Activated naive CD4-positive, alpha-beta T cell treated with anti-CD3 and anti-CD28 coated beads, Interleukin-2, amount 10 ng/mL, durations not matched to agents 7 days and 5 days (primary cell): Measurements from ENCODE around the gene MAMLD1.

Experiments
- CTCF ChIA-PET: fragments of 350-600 bp; sonication (Branson Sonifier 250); formaldehyde crosslinking; loops from one replicate; lab custom pipeline; 2021; ENCODE audit warnings: antibody characterized with exemption; lab: Charles Lee
- DNase-seq: peaks from one replicate; pipeline ENCODE4 v3.0.0-alpha.2; 2020
- H3K27ac Mint-ChIP-seq: one replicate; pipeline ENCODE4 v1.8.0; 2021; ENCODE audit warnings: mild to moderate bottlenecking, moderate library complexity, mixed read lengths
- H3K27me3 Mint-ChIP-seq: one replicate; pipeline ENCODE4 v1.8.0; 2021; ENCODE audit warnings: mild to moderate bottlenecking, mixed read lengths
- H3K36me3 Mint-ChIP-seq: one replicate; pipeline ENCODE4 v1.8.0; 2021; ENCODE audit warnings: mixed read lengths
- H3K4me1 Mint-ChIP-seq: one replicate; pipeline ENCODE4 v1.8.0; 2021; ENCODE audit warnings: mixed read lengths
- H3K4me3 Mint-ChIP-seq: one replicate; pipeline ENCODE4 v1.8.0; 2021; ENCODE audit warnings: mild to moderate bottlenecking, moderate library complexity, mixed read lengths
- H3K9me3 Mint-ChIP-seq: one replicate; pipeline ENCODE4 v1.8.0; 2021; ENCODE audit warnings: mixed read lengths

Gene MAMLD1

DNA sequence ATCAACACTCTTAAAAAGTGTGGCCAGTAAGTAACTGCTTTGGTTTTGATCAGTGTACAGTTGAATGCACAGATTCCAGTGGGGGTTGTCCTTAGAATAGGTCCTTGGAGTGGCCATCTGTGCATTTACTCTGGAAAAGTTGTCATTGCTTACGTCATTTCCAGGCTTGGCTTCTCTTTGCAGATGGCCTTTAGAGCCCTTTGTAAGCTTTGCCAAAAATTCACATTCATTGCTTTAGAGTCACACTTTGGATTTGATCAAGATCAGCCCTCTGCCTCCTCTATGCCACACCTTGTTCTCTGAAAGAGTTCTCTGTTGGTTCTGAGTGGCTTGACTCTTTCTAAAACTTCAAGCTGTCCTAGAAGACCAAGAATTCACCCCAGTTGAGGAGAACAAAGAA, 83.9 kb downstream of the MAMLD1 start:
- Mint-ChIP-seq H3K4me1 (peaks cover 41% of the 10 kb centered on the region), H3K27me3 (no peaks in the 10 kb centered on the region), H3K36me3 (peaks cover 7% of the 10 kb centered on the region), H3K4me3 (no peak overlapping the region), H3K27ac (no peak overlapping the region), H3K9me3 (no peaks in the 10 kb centered on the region)
- CTCF ChIA-PET, result interaction anchor here (1.2 to 5.3 kb wide), 2 partner anchors 38 to 140 kb away, joined by 3 to 96 read pairs; no protein-coding TSS in a partner anchor
- DNase-seq, result no peak

DNA sequence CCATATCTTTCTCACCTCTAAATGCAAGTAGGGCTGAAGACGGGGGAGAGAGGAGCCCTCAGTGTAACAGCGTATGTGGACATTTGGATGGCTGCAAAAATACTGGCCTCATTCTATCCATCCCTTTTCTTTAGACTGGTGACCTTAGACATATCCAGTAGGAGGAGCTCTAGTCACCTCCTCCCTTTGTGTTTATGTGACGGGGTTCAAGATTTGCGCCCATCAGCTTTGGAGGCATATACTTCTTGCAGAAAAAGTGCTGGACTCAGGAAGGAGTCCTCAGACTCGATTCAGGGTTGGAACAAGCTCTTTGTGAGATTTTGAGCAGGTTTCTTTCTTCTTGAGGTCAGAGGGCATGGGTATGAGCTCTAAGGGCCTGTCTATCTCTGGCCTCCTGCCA, 86.2 kb downstream of the MAMLD1 start:
- no peak for DNase-seq
- Mint-ChIP-seq H3K27me3 (no peaks in the 10 kb centered on the region), H3K27ac (no peak overlapping the region), H3K4me3 (no peak overlapping the region), H3K4me1 (peaks cover 46% of the 10 kb centered on the region), H3K9me3 (no peaks in the 10 kb centered on the region), H3K36me3 (peaks cover 12% of the 10 kb centered on the region)
- CTCF ChIA-PET, result interaction anchor here (0.9 to 5.3 kb wide), 11 partner anchors 9 to 172 kb away, joined by 3 to 96 read pairs (median 4); no protein-coding TSS in a partner anchor

DNA sequence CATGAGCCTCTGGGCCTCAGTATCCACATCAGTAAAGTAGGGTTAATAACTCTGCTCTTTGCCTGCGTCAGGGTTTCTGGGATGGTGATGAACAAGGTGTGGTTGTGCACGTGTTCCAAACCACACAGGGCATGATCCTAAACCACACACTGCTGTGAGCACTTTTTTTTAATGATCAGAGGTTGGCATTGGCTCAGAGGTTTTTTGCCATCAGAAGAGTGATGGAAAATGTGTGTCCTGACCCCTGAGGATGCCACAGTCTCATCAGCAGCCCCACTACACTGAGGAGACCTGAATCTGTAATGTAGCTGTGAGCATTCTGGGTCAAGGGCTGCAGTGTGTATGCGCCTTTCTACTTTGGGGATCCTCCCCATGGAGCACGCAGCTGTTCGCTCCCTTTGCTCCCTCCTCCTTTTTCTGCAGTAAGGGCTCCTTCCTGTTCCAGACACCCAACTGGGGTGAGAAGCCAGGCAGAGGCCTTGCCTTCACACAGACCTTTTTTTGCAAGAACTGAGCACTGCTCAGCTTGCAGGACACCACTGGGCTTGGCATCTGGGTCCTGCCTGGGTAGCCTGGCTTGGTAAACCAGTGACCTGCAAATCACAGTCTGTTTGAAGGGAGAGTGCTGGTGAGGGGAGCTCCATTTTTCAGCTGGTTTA, 87.5 kb downstream of the MAMLD1 start:
- CTCF ChIA-PET, result interaction anchor here (0.6 to 5.3 kb wide), 11 partner anchors 8 to 281 kb away, joined by 3 to 96 read pairs (median 3); no protein-coding TSS in a partner anchor
- peaks cover 50% of the 10 kb centered on the region for H3K4me1 Mint-ChIP-seq
- H3K36me3 Mint-ChIP-seq, result peaks cover 11% of the 10 kb centered on the region
- no peaks in the 10 kb centered on the region for H3K9me3 Mint-ChIP-seq
- DNase-seq, result peak; percentile 23
- no peaks in the 10 kb centered on the region for H3K27me3 Mint-ChIP-seq
- H3K27ac Mint-ChIP-seq, result peak overlapping the region; percentile 55
- no peak overlapping the region for H3K4me3 Mint-ChIP-seq

DNA sequence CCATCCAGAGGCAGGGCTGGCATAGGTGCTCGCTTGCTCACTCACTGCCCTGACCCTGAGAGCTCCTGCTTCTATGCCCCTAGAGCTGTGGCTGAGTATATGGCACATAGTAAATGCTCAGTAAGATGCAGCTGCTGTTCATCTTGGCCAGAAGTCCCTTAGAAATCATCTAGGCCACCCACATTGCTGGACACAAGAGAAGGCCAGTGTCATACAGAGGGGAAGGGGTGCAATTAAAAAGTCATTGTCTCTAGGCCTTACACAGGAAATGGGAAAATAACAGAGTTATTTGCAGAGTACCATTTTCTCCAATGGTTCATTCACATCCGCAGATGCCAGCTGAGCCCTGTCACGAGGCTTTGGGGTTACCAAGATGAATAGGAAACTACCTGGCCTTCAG, 88.8 kb downstream of the MAMLD1 start:
- Mint-ChIP-seq H3K27ac (peak overlapping the region; percentile 9), H3K4me3 (no peak overlapping the region), H3K9me3 (no peaks in the 10 kb centered on the region), H3K4me1 (peaks cover 54% of the 10 kb centered on the region), H3K36me3 (peaks cover 11% of the 10 kb centered on the region), H3K27me3 (no peaks in the 10 kb centered on the region)
- CTCF ChIA-PET, result interaction anchor here (5.3 kb wide), 1 partner anchor 33 kb away, joined by 96 read pairs; no protein-coding TSS in a partner anchor
- no peak for DNase-seq

DNA sequence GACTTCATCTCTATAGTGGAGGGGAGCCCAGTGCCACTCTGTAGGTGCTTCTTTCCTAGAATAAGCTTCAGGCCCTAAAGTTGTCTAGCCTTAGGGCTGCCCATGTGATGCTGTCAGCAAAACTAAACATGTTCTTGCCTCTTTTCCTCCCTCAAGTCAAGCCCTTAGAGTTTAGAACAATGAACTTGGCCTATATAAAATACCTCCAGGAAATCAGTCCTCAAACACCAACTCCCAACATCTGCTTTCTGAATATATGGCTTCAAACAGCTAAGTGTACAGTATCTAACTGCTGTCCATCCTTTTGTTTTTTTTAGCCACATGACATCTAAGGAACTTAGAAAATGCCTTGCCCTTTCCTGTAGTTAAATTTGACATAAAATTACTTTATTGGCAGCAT, 91.0 kb downstream of the MAMLD1 start:
- H3K4me1 Mint-ChIP-seq, result peaks cover 67% of the 10 kb centered on the region
- no peak overlapping the region for H3K4me3 Mint-ChIP-seq
- no peaks in the 10 kb centered on the region for H3K27me3 Mint-ChIP-seq
- no peak for DNase-seq
- peaks cover 15% of the 10 kb centered on the region for H3K36me3 Mint-ChIP-seq
- H3K9me3 Mint-ChIP-seq, result no peaks in the 10 kb centered on the region
- CTCF ChIA-PET, result no interaction called here
- no peak overlapping the region for H3K27ac Mint-ChIP-seq

DNA sequence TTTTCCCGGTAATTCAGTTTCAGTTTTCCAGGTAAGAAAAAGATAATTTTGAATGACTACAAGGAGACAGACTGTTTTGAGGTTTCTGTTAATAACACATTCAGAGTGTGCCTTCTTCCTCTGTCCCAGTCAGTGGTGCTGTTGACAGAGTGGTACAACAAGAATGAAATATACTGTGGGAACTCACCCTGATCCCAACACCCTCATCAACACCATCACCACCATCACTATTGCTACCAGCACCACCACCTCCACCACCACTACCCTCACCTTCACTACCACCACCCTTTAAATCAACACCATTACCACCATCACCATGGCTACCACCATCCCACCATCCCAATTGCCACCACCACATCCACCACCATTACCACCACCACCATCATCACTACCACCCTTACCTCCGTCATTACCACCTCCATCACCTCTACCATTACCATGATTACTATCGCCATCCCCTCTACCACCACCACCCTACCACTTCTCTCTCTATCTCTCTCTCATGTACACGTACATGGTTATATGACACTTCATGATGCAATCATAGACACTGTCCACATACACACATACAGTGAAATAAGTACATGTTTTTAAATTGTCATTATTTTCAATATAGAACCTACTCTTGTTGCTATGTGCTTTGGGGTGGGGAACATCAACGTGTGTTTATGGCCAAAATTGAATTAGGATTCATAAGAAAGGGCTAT, 91.5 kb downstream of the MAMLD1 start:
- CTCF ChIA-PET, result no interaction called here
- Mint-ChIP-seq H3K27me3 (no peaks in the 10 kb centered on the region), H3K4me1 (peaks cover 69% of the 10 kb centered on the region), H3K36me3 (peaks cover 17% of the 10 kb centered on the region), H3K27ac (no peak overlapping the region), H3K9me3 (no peaks in the 10 kb centered on the region), H3K4me3 (no peak overlapping the region)
- DNase-seq, result no peak

DNA sequence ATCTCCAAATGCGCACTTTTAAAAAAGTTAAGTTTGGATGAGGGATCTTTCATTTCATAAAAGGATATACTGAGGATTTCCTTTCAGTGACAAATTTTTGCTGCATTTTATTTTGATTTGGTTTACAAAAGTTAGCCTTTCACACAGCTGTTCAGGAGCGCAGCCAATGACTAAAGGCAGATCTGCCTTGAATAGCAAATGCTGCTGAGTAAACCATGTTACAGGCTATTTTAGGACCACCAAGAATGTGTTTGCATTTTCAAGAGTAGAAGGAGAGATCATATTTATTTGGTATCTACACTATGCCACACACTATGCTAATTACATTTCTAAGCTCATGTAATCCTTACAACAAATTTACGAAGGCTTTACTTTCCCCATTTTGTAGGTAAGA, 92.1 kb downstream of the MAMLD1 start:
- Mint-ChIP-seq H3K9me3 (no peaks in the 10 kb centered on the region), H3K4me1 (peaks cover 69% of the 10 kb centered on the region), H3K36me3 (peaks cover 17% of the 10 kb centered on the region), H3K27ac (no peak overlapping the region), H3K27me3 (no peaks in the 10 kb centered on the region), H3K4me3 (no peak overlapping the region)
- DNase-seq, result no peak
- CTCF ChIA-PET, result interaction anchor here (1.5 kb wide), 1 partner anchor 117 kb away, joined by 3 read pairs; no protein-coding TSS in a partner anchor

DNA sequence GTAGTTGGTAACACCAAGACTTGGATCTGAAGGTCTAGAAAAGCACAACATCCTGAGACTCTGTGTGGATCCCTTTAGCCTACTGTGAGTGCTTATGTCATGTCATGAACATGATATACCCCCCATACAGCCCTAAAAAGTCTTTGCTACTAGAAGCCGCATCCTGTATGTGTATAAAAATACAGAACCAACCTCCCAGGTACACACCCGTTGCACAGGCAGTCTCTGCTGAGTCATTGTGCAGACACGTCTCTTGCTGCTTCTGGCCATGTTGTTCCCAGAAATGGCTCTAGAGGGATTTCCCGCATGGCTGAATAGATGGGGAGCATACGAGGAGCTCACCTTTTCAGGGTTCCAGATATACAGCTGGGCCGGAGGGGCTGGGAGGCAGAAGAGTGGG, 93.3 kb downstream of the MAMLD1 start:
- Mint-ChIP-seq H3K9me3 (no peaks in the 10 kb centered on the region), H3K4me3 (no peak overlapping the region), H3K4me1 (peaks cover 58% of the 10 kb centered on the region), H3K27me3 (no peaks in the 10 kb centered on the region), H3K36me3 (peaks cover 17% of the 10 kb centered on the region), H3K27ac (no peak overlapping the region)
- DNase-seq, result peak; percentile 31
- CTCF ChIA-PET, result interaction anchor here (1.5 kb wide), 1 partner anchor 116 kb away, joined by 3 read pairs; no protein-coding TSS in a partner anchor

DNA sequence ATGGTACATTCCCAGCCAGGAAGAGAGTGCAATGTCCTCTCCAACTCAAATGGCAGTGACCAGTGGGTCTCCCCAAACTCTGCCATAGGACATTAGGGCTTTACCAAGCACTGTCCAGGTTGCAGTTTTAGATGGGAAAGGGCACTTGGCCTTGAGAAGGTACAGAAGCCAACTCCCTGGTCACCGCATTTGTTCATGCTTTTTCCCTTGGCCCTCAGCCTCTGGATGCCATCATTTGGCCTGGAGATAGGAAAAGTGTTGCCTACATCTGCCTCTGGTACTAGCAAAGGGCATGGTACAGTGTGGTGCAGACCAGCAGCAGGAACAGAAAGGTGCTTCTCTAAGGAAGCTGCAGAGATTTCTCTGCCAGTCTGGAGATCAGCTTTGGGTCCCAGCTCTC, 93.8 kb downstream of the MAMLD1 start:
- CTCF ChIA-PET, result interaction anchor here (2.6 kb wide), 1 partner anchor 7 kb away, joined by 10 read pairs; no protein-coding TSS in a partner anchor
- peaks cover 53% of the 10 kb centered on the region for H3K4me1 Mint-ChIP-seq

DNA sequence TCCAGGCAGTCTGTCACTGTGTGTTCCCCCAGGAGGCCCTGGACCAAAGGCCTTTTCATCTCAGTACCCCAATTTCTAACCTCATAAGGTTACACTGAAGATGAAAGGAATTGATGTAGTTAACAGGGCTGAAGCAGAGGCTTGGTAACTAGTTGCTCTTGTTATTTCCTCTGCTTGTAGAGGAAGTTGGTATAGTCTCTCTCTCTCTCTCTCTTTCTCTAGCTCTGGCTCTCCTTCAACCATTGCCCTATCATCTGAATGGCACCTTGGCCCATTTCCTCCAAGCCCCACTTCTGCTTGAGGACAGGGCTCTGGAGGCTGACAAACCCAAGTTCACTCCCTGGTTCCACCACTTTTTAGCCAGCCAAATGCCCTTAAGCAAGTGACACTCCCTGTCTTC, 96.1 kb downstream of the MAMLD1 start:
- H3K4me1 Mint-ChIP-seq, result peaks cover 48% of the 10 kb centered on the region
- no peak for DNase-seq
- H3K9me3 Mint-ChIP-seq, result no peaks in the 10 kb centered on the region
- H3K27ac Mint-ChIP-seq, result peak overlapping the region; percentile 94
- CTCF ChIA-PET, result interaction anchor here (2.6 kb wide), 1 partner anchor 9 kb away, joined by 10 read pairs; no protein-coding TSS in a partner anchor
- peaks cover 9% of the 10 kb centered on the region for H3K36me3 Mint-ChIP-seq
- H3K27me3 Mint-ChIP-seq, result no peaks in the 10 kb centered on the region
- no peak overlapping the region for H3K4me3 Mint-ChIP-seq

More for the DNA sequence above, 93.8 kb downstream of the MAMLD1 start:
- Mint-ChIP-seq H3K27ac (no peak overlapping the region), H3K36me3 (peaks cover 14% of the 10 kb centered on the region), H3K27me3 (no peaks in the 10 kb centered on the region), H3K9me3 (no peaks in the 10 kb centered on the region), H3K4me3 (no peak overlapping the region)
- DNase-seq, result no peak

DNA sequence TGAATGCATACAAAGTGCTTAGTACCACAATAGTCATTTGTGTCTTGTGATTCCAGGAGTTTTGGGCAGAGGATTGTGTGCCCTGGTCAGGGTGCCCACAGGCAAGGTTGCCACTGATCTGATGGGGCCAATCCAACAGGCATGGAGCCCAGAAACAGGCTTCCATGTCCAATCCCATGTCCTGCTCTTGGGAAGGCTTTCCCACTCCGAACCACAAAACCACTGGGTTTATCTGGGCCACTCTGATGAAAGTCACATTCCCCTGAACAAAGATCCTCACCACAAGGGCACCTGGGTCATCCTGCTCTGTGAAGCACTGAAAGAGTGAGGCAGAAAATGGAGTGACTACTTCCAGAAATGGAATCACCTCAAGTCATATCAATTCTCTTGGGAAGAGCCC, 96.9 kb downstream of the MAMLD1 start:
- DNase-seq, result no peak
- Mint-ChIP-seq H3K4me1 (peaks cover 41% of the 10 kb centered on the region), H3K4me3 (no peak overlapping the region), H3K36me3 (peaks cover 9% of the 10 kb centered on the region), H3K27me3 (no peaks in the 10 kb centered on the region), H3K9me3 (no peaks in the 10 kb centered on the region), H3K27ac (no peak overlapping the region)
- CTCF ChIA-PET, result interaction anchor here (1.7 kb wide), 1 partner anchor 11 kb away, joined by 4 read pairs; no protein-coding TSS in a partner anchor

DNA sequence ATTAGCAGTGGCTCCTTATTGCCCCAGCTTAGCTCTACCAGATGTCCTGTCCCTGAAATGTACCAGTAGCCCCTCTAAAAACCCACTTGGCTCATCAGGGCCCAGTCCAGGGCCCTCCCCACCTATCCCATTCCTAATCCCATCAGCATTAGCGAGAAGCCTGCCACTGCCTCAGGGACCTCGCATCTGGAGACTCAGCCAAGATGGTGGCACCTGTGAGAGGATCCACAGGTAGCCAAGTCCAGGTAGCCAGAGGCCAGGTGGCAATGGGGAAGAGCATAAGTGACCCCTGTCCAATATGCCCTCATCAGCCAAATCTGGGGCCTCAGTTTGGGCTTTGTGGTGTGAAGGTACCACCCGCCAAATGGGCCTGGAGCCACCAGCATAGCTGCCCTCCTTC, 97.7 kb downstream of the MAMLD1 start:
- peaks cover 8% of the 10 kb centered on the region for H3K36me3 Mint-ChIP-seq
- H3K4me3 Mint-ChIP-seq, result no peak overlapping the region
- H3K27ac Mint-ChIP-seq, result no peak overlapping the region
- no peaks in the 10 kb centered on the region for H3K9me3 Mint-ChIP-seq
- CTCF ChIA-PET, result interaction anchor here (1.7 kb wide), 1 partner anchor 12 kb away, joined by 4 read pairs; no protein-coding TSS in a partner anchor
- H3K27me3 Mint-ChIP-seq, result no peaks in the 10 kb centered on the region
- peaks cover 38% of the 10 kb centered on the region for H3K4me1 Mint-ChIP-seq
- no peak for DNase-seq

DNA sequence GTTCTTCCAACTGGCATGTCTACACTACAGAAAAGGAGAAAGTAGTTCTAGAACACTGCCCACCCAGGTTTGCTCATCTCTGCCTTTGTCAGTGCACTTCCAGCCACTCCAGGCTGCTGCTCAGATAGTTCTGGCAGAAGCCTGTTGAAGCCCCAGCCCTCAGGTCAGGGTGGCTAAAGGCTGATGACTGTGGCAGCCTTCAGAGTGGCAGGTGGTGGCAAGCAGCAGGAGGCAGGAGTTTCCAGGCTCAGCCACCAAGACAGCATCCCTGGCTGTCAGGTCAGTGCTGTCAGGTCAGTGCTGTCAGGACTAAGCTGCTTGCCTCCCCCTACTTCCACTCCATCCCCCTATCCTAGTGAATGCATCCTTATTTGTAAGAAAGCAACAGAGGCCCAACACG, 100.4 kb downstream of the MAMLD1 start:
- H3K27me3 Mint-ChIP-seq, result no peaks in the 10 kb centered on the region
- H3K9me3 Mint-ChIP-seq, result no peaks in the 10 kb centered on the region
- peaks cover 18% of the 10 kb centered on the region for H3K4me1 Mint-ChIP-seq

DNA sequence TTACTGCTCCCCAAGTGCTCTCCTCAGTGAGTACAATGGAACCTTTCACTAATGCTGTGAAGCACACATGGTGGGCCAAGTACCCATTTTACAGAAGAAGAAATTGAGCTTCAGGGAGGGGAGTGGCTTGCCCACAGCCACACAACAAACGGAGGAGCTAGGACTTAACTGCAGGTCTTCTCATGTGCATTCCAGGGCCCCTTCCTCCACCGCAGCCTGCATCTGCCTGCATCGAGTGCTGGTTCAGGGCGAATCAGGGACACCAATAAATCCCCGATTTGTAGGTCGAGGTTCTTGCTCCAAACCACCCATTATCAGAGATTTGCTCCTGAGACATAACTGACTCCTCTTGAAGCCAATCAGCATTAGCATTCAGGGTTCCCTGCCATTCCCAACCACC, 100.9 kb downstream of the MAMLD1 start:
- DNase-seq, result no peak
- H3K4me1 Mint-ChIP-seq, result peaks cover 14% of the 10 kb centered on the region
- CTCF ChIA-PET, result no interaction called here

More for the DNA sequence above, 100.4 kb downstream of the MAMLD1 start:
- no peak overlapping the region for H3K4me3 Mint-ChIP-seq
- CTCF ChIA-PET, result no interaction called here
- no peak overlapping the region for H3K27ac Mint-ChIP-seq
- peaks cover 4% of the 10 kb centered on the region for H3K36me3 Mint-ChIP-seq
- DNase-seq, result no peak

More for the DNA sequence above, 100.9 kb downstream of the MAMLD1 start:
- H3K36me3 Mint-ChIP-seq, result peaks cover 4% of the 10 kb centered on the region
- no peak overlapping the region for H3K4me3 Mint-ChIP-seq
- no peaks in the 10 kb centered on the region for H3K9me3 Mint-ChIP-seq
- no peaks in the 10 kb centered on the region for H3K27me3 Mint-ChIP-seq
- H3K27ac Mint-ChIP-seq, result no peak overlapping the region
